Activated CD4-positive, alpha-beta T cell treated with anti-CD3 and anti-CD28 coated beads, Interleukin-2, amount 10 ng/mL, durations not matched to agents 7 days and 5 days (primary cell): ENCODE measurements around the gene PDCD2. TPM values are rescaled to one million over a fixed set of nuclear protein-coding genes. Genes with fewer than 3 reads are reported as not detected.

Experiments used
- CTCF ChIA-PET: fragments of 350-600 bp; sonication (Branson Sonifier 250); formaldehyde crosslinking; loops from one replicate; lab custom pipeline; 2021; ENCODE audit warnings: antibody characterized with exemption; lab: Charles Lee
- POLR2A ChIA-PET: fragments of 350-600 bp; sonication (Branson Sonifier 250); formaldehyde crosslinking; loops from one replicate; lab custom pipeline; 2021; ENCODE audit warnings: antibody characterized with exemption; lab: Charles Lee
- DNase-seq: peaks from one replicate; pipeline ENCODE4 v3.0.0-alpha.2; 2020
- H3K27ac Mint-ChIP-seq: one replicate; pipeline ENCODE4 v1.8.0; 2021; ENCODE audit warnings: mild to moderate bottlenecking, moderate library complexity, mixed read lengths
- H3K27me3 Mint-ChIP-seq: one replicate; pipeline ENCODE4 v1.8.0; 2021; ENCODE audit warnings: mixed read lengths
- H3K36me3 Mint-ChIP-seq: one replicate; pipeline ENCODE4 v1.8.0; 2021; ENCODE audit warnings: low read depth, mixed read lengths
- H3K4me1 Mint-ChIP-seq: one replicate; pipeline ENCODE4 v1.8.0; 2021; ENCODE audit warnings: mixed read lengths
- H3K4me3 Mint-ChIP-seq: one replicate; pipeline ENCODE4 v1.8.0; 2021; ENCODE audit warnings: mild to moderate bottlenecking, moderate library complexity, mixed read lengths
- H3K9me3 Mint-ChIP-seq: one replicate; pipeline ENCODE4 v1.8.0; 2021; ENCODE audit warnings: mixed read lengths
- total RNA-seq, 2 experiments: library from RNA; stranded (reverse); gene quantifications; one replicate each; pipeline ENCODE4 v1.2.3, GENCODE V29; 2021

PDCD2 gene
- total RNA-seq, 2 experiments from 2014 or later, result 88.7 to 96.3 TPM

- POLR2A ChIA-PET, result no interaction called here
- CTCF ChIA-PET, result interaction anchor here (0.6 kb wide), 1 partner anchor 14 kb away, joined by 3 read pairs; no protein-coding TSS in a partner anchor
- Mint-ChIP-seq H3K27ac (no peak overlapping the region), H3K9me3 (no peaks in the 10 kb centered on the region), H3K36me3 (peaks cover 48% of the 10 kb centered on the region), H3K27me3 (no peaks in the 10 kb centered on the region), H3K4me3 (no peak overlapping the region), H3K4me1 (no peaks in the 10 kb centered on the region)
- no peak for DNase-seq
Observed at GRCh38 chr6:170572704-170573466, 11.6 kb downstream of the PDCD2 start.

GRCh38 chr6:170564936-170565530 is 19.4 kb downstream of the PDCD2 start:
- H3K4me1 Mint-ChIP-seq, result peaks cover 4% of the 10 kb centered on the region
- peaks cover 49% of the 10 kb centered on the region for H3K36me3 Mint-ChIP-seq
- no peaks in the 10 kb centered on the region for H3K9me3 Mint-ChIP-seq
- H3K27me3 Mint-ChIP-seq, result no peaks in the 10 kb centered on the region
- POLR2A ChIA-PET, result no interaction called here
- H3K27ac Mint-ChIP-seq, result no peak overlapping the region
- no peak for DNase-seq
- H3K4me3 Mint-ChIP-seq, result no peak overlapping the region
- CTCF ChIA-PET, result no interaction called here

GRCh38 chr6:170561555-170561954 is 22.9 kb downstream of the PDCD2 start:
- Mint-ChIP-seq H3K27ac (no peak overlapping the region), H3K4me3 (no peak overlapping the region), H3K4me1 (peaks cover 19% of the 10 kb centered on the region), H3K27me3 (no peaks in the 10 kb centered on the region), H3K36me3 (peaks cover 39% of the 10 kb centered on the region), H3K9me3 (no peaks in the 10 kb centered on the region)
- ChIA-PET CTCF (no interaction called here), POLR2A (no interaction called here)
- no peak for DNase-seq

GRCh38 chr6:170555305-170555704 is 29.1 kb downstream of the PDCD2 start:
- peaks cover 25% of the 10 kb centered on the region for H3K36me3 Mint-ChIP-seq
- H3K27ac Mint-ChIP-seq, result no peak overlapping the region
- H3K27me3 Mint-ChIP-seq, result no peaks in the 10 kb centered on the region
- peaks cover 22% of the 10 kb centered on the region for H3K4me1 Mint-ChIP-seq
- no peaks in the 10 kb centered on the region for H3K9me3 Mint-ChIP-seq
- ChIA-PET POLR2A (no interaction called here), CTCF (interaction anchor here (0.8 to 1.0 kb wide), 2 partner anchors 20 to 29 kb away, joined by 3 to 4 read pairs; partner anchors contain the start of gene PDCD2)
- H3K4me3 Mint-ChIP-seq, result no peak overlapping the region
- no peak for DNase-seq

- no peak for DNase-seq
- Mint-ChIP-seq H3K9me3 (no peaks in the 10 kb centered on the region), H3K36me3 (peaks cover 25% of the 10 kb centered on the region), H3K4me3 (no peak overlapping the region), H3K27me3 (no peaks in the 10 kb centered on the region), H3K4me1 (peaks cover 25% of the 10 kb centered on the region), H3K27ac (no peak overlapping the region)
- CTCF ChIA-PET, result no interaction called here
- POLR2A ChIA-PET, result no interaction called here
Observed at GRCh38 chr6:170554796-170555137, 29.7 kb downstream of the PDCD2 start.

GRCh38 chr6:170554013-170554795 is 30.2 kb downstream of the PDCD2 start, which contains the start of gene TBP:
TBP (plus strand) TSS chr6:170554369; CDS start chr6:170557030, 2,661 bp downstream.
- Mint-ChIP-seq H3K27ac (no peak within 1 kb of the TSS), H3K9me3 (no peaks in the 10 kb centered on the region), H3K4me1 (peaks cover 29% of the 10 kb centered on the region), H3K27me3 (no peaks in the 10 kb centered on the region), H3K36me3 (peaks cover 23% of the 10 kb centered on the region), H3K4me3 (no peak within 1 kb of the TSS)
- POLR2A ChIA-PET, result interaction anchor here (1.0 kb wide), 1 partner anchor 30 kb away, joined by 3 read pairs; the partner anchor contains the start of gene PDCD2
- DNase-seq, result peak; percentile 98
- CTCF ChIA-PET, result interaction anchor here (0.8 to 1.4 kb wide), 8 partner anchors 10 to 799 kb away, joined by 3 to 5 read pairs (median 3); partner anchors contain the start of gene PDCD2

GRCh38 chr6:170553534-170554012 is 30.9 kb downstream of the PDCD2 start:
- Mint-ChIP-seq H3K27me3 (no peaks in the 10 kb centered on the region), H3K36me3 (peaks cover 22% of the 10 kb centered on the region), H3K4me1 (peaks cover 31% of the 10 kb centered on the region), H3K4me3 (no peak overlapping the region), H3K27ac (no peak overlapping the region), H3K9me3 (no peaks in the 10 kb centered on the region)
- no peak for DNase-seq
- ChIA-PET CTCF (interaction anchor here (0.8 to 1.4 kb wide), 8 partner anchors 9 to 798 kb away, joined by 3 to 5 read pairs (median 3); partner anchors contain the start of gene PDCD2), POLR2A (interaction anchor here (1.0 kb wide), 1 partner anchor 30 kb away, joined by 3 read pairs; the partner anchor contains the start of gene PDCD2)

- ChIA-PET CTCF (interaction anchor here (0.6 to 1.6 kb wide), 7 partner anchors 11 to 763 kb away, joined by 3 to 5 read pairs (median 3); no protein-coding TSS in a partner anchor), POLR2A (no interaction called here)
- Mint-ChIP-seq H3K27me3 (no peaks in the 10 kb centered on the region), H3K4me1 (peaks cover 27% of the 10 kb centered on the region), H3K4me3 (no peak within 1 kb of the TSS), H3K27ac (no peak within 1 kb of the TSS), H3K9me3 (no peaks in the 10 kb centered on the region), H3K36me3 (peaks cover 21% of the 10 kb centered on the region)
- peak; percentile 85 for DNase-seq
Observed at GRCh38 chr6:170552765-170553533, 31.5 kb downstream of the PDCD2 start, which contains the start of gene PSMB1. PSMB1 (minus strand) TSS chr6:170553307; CDS start chr6:170553242, 65 bp downstream.

- peaks cover 30% of the 10 kb centered on the region for H3K4me1 Mint-ChIP-seq
- DNase-seq, result no peak
- ChIA-PET CTCF (interaction anchor here (1.4 kb wide), 1 partner anchor 9 kb away, joined by 3 read pairs; the partner anchor contains the start of gene TBP), POLR2A (no interaction called here)
- no peak overlapping the region for H3K27ac Mint-ChIP-seq
- H3K4me3 Mint-ChIP-seq, result no peak overlapping the region
- H3K9me3 Mint-ChIP-seq, result no peaks in the 10 kb centered on the region
- no peaks in the 10 kb centered on the region for H3K27me3 Mint-ChIP-seq
- peaks cover 47% of the 10 kb centered on the region for H3K36me3 Mint-ChIP-seq
Observed at GRCh38 chr6:170545405-170545804, 39.0 kb downstream of the PDCD2 start.

GRCh38 chr6:170542031-170542719 is 42.3 kb downstream of the PDCD2 start:
- no peak for DNase-seq
- ChIA-PET CTCF (interaction anchor here (1.1 to 1.5 kb wide), 2 partner anchors 8 to 12 kb away, joined by 3 to 4 read pairs; partner anchors contain the start of gene TBP), POLR2A (no interaction called here)
- peak overlapping the region; percentile 19 for H3K27ac Mint-ChIP-seq
- peaks cover 53% of the 10 kb centered on the region for H3K36me3 Mint-ChIP-seq
- H3K9me3 Mint-ChIP-seq, result no peaks in the 10 kb centered on the region
- H3K4me3 Mint-ChIP-seq, result no peak overlapping the region
- H3K4me1 Mint-ChIP-seq, result peaks cover 12% of the 10 kb centered on the region
- no peaks in the 10 kb centered on the region for H3K27me3 Mint-ChIP-seq

- Mint-ChIP-seq H3K4me1 (peaks cover 10% of the 10 kb centered on the region), H3K4me3 (no peak overlapping the region), H3K36me3 (peaks cover 57% of the 10 kb centered on the region), H3K27ac (no peak overlapping the region), H3K9me3 (no peaks in the 10 kb centered on the region), H3K27me3 (no peaks in the 10 kb centered on the region)
- ChIA-PET POLR2A (no interaction called here), CTCF (no interaction called here)
- DNase-seq, result no peak
Observed at GRCh38 chr6:170537329-170537728, 47.1 kb downstream of the PDCD2 start.
